Kidney (tissue), 14 donors: ENCODE results near the gene SCRN2. TPM values are rescaled to one million over a fixed set of nuclear protein-coding genes. Genes with fewer than 3 reads are reported as not detected.

ENCODE experiments used
- DNase-seq, 5 donors: peaks; one replicate each; pipeline ENCODE4 v3.0.0-alpha.2; 2013 to 2020
- FAIRE-seq: peaks from 2 replicates; lab custom pipeline; 2012; peaks lifted over from hg19 to GRCh38; lab: Jason Lieb, UNC
- H3K27ac ChIP-seq, 2 donors: one replicate each; pipeline ENCODE4 v1.7.0; 2013; ENCODE audit warnings: low read depth in 2 of 2, low read length in 2 of 2, inconsistent platforms in 1 of 2
- H3K27me3 ChIP-seq: one replicate; pipeline ENCODE4 v1.7.1; 2013; ENCODE audit warnings: low read length, inconsistent platforms; ENCODE audit not compliant: control insufficient read depth, insufficient read depth
- H3K36me3 ChIP-seq, 3 donors: one replicate each; pipeline versions ENCODE4 v1.7.0 to v1.7.1; 2013; ENCODE audit warnings: low read length in 3 of 3, control low read depth in 1 of 3, inconsistent platforms in 1 of 3; ENCODE audit not compliant: insufficient read depth in 3 of 3, control insufficient read depth in 2 of 3
- H3K4me1 ChIP-seq, 3 donors: one replicate each; pipeline versions ENCODE4 v1.7.0 to v1.7.1; 2013; ENCODE audit warnings: low read length in 3 of 3, inconsistent platforms in 1 of 3, low read depth in 1 of 3; ENCODE audit not compliant: control insufficient read depth in 2 of 3, insufficient read depth in 2 of 3
- H3K4me3 ChIP-seq, 3 donors: one replicate each; pipeline versions ENCODE4 v1.7.0 to v1.8.1; 2013; ENCODE audit warnings: low read length in 3 of 3, control low read depth in 1 of 3, inconsistent platforms in 1 of 3
- H3K9ac ChIP-seq, 3 donors: one replicate each; pipeline versions ENCODE4 v1.7.0 to v1.7.1; 2013; ENCODE audit warnings: low read length in 3 of 3, control low read depth in 1 of 3, inconsistent platforms in 1 of 3
- H3K9me3 ChIP-seq, 3 donors: one replicate each; pipeline versions ENCODE4 v1.7.0 to v1.7.1; 2013; ENCODE audit warnings: low read length in 3 of 3, control low read depth in 1 of 3, inconsistent platforms in 1 of 3; ENCODE audit not compliant: control insufficient read depth in 2 of 3, insufficient read depth in 1 of 3
- CTCF ChIP-seq: IDR thresholded peaks from 3 replicates; pipeline ENCODE4 v1.5.1; 2012; ENCODE audit warnings: mild to moderate bottlenecking, moderate library complexity, borderline replicate concordance; ENCODE audit not compliant: insufficient read depth; ENCODE audit errors: extremely low read depth
- intact Hi-C: fragments of 100-400 bp; cut with DNase I; formaldehyde crosslinking; loops from one replicate; pipeline ENCODE4 v1.11.1; 2022
- polyA plus RNA-seq: library from polyadenylated mRNA; stranded (reverse); fragments of 350-450 nt; fragmentation: Illumina TruSeq; extraction: RNeasy Lipid Tissue Mini Kit (QIAGEN cat#74804); gene quantifications from one replicate; pipeline ENCODE4 v1.2.3, GENCODE V29; 2014; ENCODE audit warnings: low read depth, low replicate concordance; ENCODE audit not compliant: insufficient read depth
- total RNA-seq: library from RNA; stranded (reverse); fragmentation: NEBNext Ultra II Directional; extraction: Animal tissue kit (Norgen Biotek cat#: 25700); gene quantifications from one replicate; pipeline ENCODE4 v1.2.1, GENCODE V29; 2021
- donor health status: control.
- donor health status: control.
- donor health status: control.
- donor health status: control.
- donor health status: control.
- donor health status: DM: yes; HTN: yes; CAD: no.
- donor health status: Normal renal cell carcinoma (clear cell type).

Gene SCRN2
- total and polyA plus RNA-seq, 2 donors from 2014 or later: 40.3 to 172 TPM

GRCh38 chr17:47864791-47865216 is 23.7 kb upstream of the SCRN2 start:
- Histone ChIP-seq H3K27ac (no peak overlapping the region), H3K36me3 (no peaks in the 10 kb centered on the region), H3K4me1 (peaks cover 0 to 3% (median 0%) of the 10 kb centered on the region in 3 donors), H3K9ac (no peak overlapping the region), H3K4me3 (no peak overlapping the region), H3K27me3 (no peaks in the 10 kb centered on the region), H3K9me3 (no peaks in the 10 kb centered on the region)
- peak in 1 of 5 donors; percentile 39 for DNase-seq
- TF ChIP-seq CTCF: no peak
- intact Hi-C loops: no loop called here
- FAIRE-seq: no peak

- H3K9ac ChIP-seq: no peak overlapping the region
- H3K27ac ChIP-seq: no peak overlapping the region
- FAIRE-seq (no peak), DNase-seq (no peak)
- TF ChIP-seq CTCF: no peak
- intact Hi-C loops: no loop called here
- H3K27me3 ChIP-seq: no peaks in the 10 kb centered on the region
- no peaks in the 10 kb centered on the region for H3K9me3 ChIP-seq
- H3K4me1 ChIP-seq: peaks cover 0 to 3% (median 0%) of the 10 kb centered on the region in 3 donors
- H3K4me3 ChIP-seq: no peak overlapping the region
- H3K36me3 ChIP-seq: no peaks in the 10 kb centered on the region
These were observed 21.8 kb upstream of the SCRN2 start for GRCh38 chr17:47862621-47863440.

GRCh38 chr17:47860386-47860785 is 19.3 kb upstream of the SCRN2 start:
- Histone ChIP-seq H3K9ac (no peak overlapping the region), H3K27me3 (no peaks in the 10 kb centered on the region), H3K36me3 (no peaks in the 10 kb centered on the region), H3K4me3 (no peak overlapping the region), H3K9me3 (no peaks in the 10 kb centered on the region), H3K27ac (no peak overlapping the region), H3K4me1 (peaks cover 0 to 3% (median 0%) of the 10 kb centered on the region in 3 donors)
- DNase-seq: peak in 4 of 5 donors; percentile 78 to 88 (median 84)
- intact Hi-C loops: no loop called here
- no peak for FAIRE-seq
- TF ChIP-seq CTCF: no peak
